ENCODE data around the gene POLR2B.
"Not testable (repeated sequence)": the region's sequence is repeated elsewhere in the genome, so short reads cannot be mapped to it uniquely, and the experiment has no call there.

The POLR2B gene

DNA sequence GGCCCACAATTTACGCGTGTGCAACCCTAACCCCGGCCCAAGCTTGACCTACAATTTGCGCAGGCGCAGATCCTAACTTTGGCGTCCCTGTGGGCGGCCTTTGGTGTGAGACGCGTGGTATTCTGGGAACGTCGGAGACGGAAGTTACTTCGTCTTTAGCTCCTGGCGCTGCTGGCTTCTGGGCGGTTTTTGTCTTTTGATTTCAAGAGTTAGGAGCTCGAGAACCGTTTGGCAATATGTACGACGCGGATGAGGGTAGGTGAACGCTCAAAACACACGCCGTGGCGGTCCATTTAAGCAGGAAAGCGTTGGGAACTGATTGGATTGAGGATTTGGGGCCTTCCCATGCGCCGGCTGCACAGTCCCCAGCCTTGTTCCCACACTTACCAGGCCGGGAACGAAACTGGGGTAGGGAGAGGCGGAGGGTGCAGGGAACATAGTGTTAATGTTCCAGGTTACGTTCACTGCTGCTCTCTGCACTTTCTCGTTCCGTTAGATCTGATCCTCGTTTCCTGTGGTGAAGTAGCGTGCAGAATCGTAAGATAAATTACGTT lies at the start of gene POLR2B:
POLR2B (plus strand) TSS at position 147 of the 554 bp plus-strand sequence; CDS start at position 237, 90 bp downstream.
- DNase-seq (ENCODE audit: low read depth) = peak; percentile 78

DNA sequence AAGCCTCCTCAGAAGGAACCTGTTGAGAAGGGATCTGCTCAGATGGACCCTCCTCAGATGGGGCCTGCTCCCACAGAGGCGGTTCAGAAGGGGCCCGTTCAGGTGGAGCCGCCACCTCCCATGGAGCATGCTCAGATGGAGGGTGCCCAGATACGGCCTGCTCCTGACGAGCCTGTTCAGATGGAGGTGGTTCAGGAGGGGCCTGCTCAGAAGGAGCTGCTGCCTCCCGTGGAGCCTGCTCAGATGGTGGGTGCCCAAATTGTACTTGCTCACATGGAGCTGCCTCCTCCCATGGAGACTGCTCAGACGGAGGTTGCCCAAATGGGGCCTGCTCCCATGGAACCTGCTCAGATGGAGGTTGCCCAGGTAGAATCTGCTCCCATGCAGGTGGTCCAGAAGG lies 48.1 kb upstream of the POLR2B start:
- no peak for DNase-seq (ENCODE audit: low read depth)

DNA sequence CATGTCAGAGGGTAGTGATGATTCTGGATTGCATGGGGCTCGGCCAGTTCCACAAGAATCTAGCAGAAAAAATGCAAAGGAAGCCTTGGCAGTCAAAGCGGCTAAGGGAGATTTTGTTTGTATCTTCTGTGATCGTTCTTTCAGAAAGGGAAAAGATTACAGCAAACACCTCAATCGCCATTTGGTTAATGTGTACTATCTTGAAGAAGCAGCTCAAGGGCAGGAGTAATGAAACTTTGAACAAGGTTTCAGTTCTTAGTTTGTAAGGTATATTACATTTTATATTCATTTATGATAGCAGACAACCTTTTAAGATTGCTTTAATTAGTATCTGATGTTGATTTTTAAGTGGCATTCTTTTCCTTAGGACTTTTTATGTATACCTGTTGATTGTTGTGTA lies 46.8 kb upstream of the POLR2B start:
- DNase-seq (ENCODE audit: low read depth) = no peak

DNA sequence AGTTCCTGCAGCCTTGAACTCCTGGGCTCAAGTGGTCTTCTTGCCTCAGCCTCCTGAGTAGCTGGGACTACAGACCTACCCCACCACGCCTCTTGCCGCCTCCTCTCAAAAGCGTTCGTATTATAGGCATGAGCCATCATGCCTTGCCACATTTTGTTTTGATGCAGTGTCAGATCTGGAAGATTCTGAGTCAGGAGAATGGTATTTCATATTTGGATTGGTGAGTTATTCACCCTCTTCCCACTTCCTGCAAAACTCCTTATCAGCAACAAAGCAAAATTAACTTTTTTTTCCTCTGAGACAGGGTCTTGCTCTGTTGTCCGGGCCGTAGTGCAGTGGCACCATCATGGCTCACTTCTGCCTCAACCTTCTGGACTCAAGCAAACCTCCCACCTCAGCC lies 41.4 kb upstream of the POLR2B start:
- peak; percentile 94 for DNase-seq (ENCODE audit: low read depth)

DNA sequence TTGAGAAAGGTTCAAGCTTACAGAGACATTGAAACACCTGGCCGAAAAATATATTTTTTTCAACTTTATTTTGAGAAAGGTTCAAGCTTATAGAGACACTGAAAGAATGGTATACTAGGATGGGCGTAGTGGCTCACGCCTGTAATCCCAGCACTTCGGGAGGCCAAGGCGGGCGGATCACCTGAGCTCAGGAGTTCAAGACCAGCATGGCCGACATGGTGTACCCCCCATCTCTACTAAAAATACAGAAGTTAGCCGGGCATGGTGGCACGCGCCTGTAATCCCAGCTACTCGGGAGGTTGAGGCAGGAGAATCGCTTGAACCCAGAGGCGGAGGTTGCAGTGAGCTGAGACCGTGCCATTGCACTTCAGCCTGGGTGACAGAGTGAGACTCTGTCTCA lies 38.9 kb upstream of the POLR2B start:
- DNase-seq (ENCODE audit: low read depth) = not testable (repeated sequence)

DNA sequence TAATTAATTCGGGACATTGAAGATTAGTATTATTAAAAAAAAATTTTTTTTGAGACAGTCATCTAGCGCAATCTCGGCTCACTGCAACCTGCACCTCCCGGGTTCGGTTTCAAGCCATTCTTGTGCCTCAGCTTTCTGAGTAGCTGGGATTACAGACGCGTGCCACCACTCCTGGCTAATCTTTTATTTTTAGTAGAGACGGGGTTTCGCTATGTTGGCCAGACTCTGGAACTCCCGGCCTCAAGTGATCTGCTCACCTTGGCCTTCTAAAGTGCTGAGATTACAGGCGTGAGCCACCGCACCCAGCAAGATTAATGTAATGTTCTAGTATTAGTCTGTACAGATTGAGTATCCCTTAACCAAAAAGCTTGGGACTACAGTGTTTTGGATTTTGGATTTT lies 38.3 kb upstream of the POLR2B start:
- DNase-seq (ENCODE audit: low read depth) = no peak

DNA sequence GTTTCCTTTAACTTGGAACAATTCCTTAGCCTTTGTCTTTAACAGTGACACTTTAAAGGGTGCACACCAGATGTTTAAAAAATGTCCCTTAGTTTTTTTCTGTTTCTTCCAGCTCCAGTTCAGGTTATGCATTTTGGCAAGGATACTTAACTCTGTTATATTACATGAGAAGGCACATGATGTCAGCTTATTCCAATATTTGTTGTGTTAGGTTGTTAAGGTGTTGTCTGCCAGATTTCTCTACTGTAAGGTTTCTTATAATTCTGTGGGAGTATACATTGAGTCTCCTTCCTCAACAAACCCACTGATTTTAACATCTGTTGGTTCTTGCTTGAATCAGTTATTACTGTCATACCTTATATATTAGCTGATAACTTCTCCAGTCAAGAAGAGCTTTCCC lies 37.7 kb upstream of the POLR2B start:
- DNase-seq (ENCODE audit: low read depth) = no peak

DNA sequence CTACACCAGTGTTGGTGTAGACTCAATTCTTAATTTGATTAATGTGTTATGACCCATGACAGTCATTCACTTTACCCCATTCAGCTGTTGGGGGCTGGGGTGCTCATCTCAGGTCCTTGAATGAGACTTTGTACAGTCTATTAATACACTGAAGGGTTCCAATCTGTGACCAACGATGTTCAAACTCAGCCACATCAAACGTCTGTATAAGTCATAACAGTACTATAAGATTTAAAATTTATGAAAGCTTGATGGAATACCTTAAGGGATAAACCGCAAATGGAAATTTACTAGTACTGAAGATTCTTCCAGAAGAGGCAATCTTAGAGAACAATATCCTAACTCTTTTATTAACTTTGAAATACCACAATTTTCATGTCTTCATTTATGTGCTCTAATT lies 37.3 kb upstream of the POLR2B start:
- DNase-seq (ENCODE audit: low read depth) = no peak

DNA sequence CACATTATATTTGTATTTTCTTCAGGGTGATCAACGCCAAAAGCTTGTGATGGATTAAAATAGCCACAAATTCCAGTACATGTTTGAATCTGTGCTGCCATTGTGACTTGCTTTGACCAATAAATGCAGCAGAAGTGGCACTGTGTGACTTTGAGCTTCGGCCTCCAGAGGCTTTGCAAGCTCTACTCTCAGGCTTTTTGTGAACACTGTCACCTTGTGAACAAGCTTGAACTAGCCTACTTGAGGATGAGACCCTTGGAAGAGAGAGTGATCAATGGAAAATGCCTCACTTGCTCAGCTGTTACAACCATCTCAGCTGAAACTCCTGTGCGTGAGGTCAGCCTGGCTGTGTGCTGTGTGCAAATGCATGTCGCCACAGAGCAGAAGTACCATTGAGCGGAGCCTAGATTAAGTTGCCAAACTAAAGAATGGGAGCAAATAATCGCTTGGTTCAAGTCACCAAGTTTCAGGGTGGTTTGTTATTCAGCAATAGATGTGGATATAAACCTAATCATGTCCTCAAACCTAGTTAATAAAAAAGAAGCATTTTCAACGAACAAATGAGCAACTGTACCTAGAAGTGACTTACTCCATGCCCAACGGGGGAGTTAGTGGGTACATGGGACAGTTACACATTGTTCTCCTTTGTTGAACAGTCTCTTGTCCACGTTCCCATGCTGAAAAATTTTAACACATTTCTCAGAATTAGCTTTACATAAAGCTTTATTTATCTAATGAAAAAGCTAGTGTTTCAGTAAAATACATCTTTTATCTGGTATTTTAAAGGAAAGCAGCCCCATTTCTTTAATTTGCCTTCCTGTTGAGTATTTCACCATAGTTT lies 24.8 kb upstream of the POLR2B start:
- DNase-seq (ENCODE audit: low read depth) = no peak

DNA sequence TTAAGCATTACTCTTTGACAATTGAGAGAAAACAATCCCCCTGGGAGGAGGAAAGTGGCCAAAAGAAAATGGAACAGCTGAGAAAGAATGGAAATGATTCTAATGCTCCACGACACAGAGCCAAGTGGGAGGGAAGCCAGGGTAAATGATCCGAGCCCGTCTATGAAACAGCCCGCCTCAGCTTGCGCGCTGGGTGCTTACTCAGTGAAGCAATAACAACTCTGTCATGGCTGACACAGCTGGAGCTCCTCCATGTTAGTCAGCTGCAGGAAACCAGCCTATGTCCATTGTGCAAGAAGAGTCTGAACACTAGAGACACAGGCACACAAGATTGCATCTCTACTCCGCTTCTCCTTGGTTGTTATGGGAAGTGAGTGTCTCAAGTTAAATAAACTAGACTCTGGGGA lies 20.6 kb upstream of the POLR2B start:
- DNase-seq (ENCODE audit: low read depth) = peak; percentile 85

DNA sequence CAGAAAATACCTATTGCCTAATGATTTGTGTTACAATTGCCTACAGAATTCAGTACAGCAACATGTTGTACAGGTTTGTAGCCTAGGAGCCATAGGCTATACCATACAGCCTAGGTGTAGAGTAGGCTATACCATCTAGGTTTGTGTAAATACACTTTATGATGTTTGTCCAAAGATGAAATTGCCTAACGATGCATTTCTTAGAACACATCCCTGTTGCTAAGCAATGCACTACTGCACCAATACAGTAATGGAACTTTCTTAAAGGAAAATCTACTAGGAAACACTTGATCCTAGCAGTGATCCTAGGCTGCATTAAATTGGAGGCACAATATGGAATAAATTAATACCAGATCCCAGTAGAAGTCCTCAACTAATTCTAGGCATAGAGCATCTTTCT lies 19.6 kb upstream of the POLR2B start:
- no peak for DNase-seq (ENCODE audit: low read depth)

DNA sequence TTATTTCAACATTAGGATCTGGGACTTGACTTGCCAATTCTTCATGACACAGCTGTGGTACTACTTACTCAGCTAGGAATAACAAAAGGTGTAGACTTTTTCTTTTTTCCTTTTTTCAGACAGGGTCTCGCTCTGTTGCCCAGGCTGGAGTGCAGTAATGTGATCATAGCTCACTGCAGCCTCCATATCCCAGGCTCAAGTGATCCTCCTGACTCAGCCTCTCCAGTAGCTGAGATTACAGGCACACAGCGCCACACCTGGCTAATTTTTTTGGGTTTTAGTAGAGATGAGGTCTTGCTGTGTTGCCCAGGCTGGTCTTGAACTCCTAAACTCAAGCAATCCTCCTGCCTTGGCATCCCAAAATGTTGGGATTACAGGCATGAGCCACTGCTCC lies 17.6 kb upstream of the POLR2B start:
- DNase-seq (ENCODE audit: low read depth) = no peak

DNA sequence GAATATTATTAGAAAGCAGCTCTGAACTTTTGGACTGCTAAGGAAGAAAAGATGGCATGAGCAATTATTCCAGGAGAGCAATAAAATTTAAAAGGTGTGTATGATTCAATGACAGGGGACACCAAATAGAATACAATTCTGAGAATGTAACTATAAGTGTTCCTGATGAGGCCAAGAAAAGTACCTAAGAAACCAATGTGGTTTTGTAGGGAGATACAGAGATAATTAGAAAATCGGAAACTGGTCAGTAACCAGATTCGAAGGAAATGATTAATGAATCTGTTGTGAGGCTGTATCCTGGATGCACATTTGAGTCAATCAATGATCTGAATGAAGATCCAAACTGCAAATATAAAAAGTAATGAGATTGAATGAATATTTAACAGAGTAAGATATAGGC lies 7.3 kb upstream of the POLR2B start:
- DNase-seq (ENCODE audit: low read depth) = no peak

DNA sequence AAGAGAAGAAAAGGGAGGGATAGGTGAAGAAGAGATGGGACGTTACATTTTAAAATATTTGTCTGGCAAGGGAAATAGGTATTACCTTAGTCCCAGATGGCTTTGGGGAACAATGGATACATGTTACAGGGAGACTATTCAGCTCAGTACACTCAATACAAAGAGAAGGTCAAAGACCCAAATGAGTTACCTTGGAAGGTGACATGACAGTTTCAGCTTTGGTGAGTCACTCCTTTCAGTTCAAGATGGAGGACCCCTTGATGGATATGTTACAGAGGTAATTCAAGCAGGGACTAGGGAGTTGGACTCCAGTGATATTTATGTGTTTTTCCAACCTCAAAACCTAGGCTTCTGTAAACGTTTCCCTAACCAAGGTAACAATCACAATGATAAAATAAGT lies 6.3 kb upstream of the POLR2B start:
- DNase-seq (ENCODE audit: low read depth) = no peak

DNA sequence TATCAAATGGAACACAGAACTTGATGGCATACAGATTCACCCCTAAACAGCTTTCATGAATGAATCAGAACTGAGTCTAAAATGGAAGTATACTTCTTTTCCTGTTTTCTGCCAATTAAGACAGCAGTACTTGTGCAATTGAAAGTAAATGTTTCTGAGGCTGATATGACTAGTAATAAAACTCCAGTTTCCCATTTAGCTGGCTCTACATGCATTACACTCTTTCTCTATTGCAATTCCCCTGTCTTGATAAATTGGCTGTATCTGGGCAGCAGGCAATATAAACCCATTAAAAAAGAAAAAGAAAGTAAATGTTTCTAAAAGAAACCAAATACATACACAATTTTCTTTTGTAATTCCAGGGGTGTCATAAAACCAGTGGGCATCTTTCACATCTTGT lies 5.9 kb upstream of the POLR2B start:
- no peak for DNase-seq (ENCODE audit: low read depth)

DNA sequence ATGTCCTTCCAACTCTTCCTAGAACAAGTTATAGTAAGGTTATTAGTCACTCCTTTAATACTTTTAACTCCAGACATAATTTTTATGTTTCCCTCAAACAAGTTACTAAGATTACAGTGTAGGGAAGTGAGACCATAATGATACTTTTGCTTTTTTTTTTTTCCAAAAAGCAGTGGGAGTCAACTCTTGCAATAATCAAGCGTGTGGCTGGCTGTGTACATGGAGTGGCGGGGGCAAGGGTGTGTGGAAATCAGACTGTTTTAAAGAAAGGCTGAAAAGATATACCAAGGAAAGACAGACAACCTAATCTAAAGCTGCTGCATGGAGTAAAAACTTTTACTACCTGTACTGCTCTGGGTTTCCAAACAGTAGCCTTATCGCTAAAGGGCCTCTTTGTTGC lies 5.4 kb upstream of the POLR2B start:
- no peak for DNase-seq (ENCODE audit: low read depth)

DNA sequence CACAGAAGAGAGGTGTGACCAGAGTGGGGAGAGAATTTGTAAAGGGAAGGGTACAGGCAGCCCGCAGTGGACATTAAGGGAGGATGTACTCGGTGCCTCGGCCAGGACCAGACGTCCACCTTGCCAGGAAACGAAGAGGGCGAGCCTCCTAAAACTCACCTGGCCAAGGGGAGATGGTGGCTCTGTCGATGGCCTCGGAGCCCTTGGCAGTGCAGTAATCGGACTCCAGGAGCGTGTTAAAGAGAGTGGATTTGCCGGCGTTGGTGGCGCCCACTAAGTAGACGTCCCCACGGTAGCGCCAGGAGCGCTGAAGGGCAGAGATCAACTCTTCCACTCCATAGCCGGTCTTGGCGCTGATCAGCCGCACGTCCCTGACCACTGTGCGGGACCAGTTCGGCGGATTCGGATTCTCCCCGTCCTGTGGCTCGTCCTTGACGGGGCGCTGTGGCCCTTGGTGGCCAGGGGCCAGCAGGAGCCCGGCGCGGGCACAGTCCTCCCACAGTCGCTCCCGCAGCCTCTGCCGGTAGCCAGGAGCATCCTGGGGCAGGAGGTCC lies 2.3 kb upstream of the POLR2B start:
- no peak for DNase-seq (ENCODE audit: low read depth)

DNA sequence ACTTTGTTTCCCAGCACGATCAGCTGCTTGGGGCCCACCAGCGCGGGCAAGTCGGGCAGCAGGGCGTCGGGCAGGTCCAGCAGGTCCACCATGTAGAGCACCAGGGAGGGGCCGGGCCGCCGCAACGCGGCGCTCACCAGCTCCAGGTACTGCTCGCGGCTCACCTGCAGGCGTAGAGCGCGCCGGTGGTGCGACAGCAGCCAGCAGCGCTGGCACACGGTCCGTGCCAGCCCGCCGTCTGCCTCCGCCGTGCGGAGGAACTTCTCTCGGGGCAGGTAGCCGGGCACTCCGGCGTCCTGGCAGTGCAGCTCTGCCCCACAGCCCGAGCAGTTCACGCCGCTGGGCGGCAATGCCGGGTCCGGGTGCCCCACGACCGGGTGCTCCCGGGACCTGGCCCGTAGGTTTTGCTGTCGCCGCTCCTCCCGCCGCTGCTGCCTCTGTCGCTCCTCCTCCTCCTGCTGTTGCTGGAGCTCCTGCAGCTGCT lies 1.8 kb upstream of the POLR2B start:
- DNase-seq (ENCODE audit: low read depth) = no peak

DNA sequence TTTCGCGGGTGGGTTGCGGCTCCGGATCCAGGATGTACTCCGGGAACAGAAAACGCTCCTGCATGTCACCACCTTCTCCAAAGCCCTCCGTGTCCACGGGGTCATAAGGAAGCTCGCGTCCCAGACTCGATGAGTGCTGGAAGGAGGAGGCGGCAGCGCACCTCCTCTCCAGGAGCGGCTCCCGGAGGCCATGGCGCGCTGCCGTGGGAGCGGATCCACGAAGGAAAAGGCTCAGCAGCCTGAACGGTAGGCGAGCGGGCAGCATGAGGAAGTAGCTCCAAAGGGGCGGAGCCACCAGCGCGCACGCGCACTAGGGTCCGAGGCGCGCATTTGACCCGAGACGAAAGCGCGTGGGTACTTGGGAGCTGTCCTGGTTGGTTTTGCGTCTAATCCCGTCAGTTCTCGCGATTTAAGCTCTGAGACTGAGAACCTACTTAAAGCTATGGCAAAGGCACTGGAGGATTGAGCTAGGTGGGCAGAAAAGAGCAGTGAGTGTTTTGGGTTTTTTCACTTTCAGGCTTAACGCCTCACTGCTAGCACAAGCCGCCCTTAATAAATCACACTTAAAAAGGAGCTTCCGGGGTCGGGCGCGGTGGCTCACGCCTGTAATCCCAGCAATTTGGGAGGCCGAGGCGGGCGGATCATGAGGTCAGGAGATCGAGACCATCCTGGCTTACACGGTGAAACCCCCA lies 1.2 kb upstream of the POLR2B start, which contains the start of gene NOA1:
NOA1 (minus strand) TSS at position 286 of the 692 bp plus-strand sequence; CDS start at position 265, 21 bp downstream.
- peak; percentile 94 for DNase-seq (ENCODE audit: low read depth)

DNA sequence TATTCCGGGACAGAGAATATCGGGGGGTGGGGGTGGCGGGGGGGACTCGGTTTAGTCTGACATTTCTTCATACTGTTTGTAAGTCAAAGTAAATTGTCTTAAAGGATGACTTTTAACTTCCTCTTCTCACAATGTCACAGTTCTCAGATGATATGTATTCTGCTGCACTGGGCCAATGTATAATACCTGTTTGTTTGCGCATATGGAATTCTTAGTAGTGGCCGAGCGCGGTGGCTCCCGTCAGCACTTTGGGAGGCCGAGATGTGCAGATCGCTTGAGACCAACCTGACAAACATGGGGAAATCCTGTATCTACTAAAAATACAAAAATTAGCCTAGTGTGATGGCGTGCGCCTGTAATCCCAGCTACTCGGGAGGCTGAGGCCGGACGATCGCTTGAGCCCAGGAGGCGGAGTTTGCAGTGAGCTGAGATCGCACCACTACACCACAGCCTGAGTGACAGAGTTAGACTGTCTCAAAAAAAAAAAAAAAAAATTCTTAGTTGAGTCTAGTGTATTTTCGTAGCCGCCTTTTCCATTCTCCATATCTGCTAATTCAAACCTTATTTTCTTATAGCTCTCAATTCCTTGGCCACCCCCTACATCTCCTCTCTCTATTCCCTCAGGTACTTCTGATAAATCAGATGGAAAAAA lies 851 bp downstream of the POLR2B start:
- DNase-seq (ENCODE audit: low read depth) = no peak

DNA sequence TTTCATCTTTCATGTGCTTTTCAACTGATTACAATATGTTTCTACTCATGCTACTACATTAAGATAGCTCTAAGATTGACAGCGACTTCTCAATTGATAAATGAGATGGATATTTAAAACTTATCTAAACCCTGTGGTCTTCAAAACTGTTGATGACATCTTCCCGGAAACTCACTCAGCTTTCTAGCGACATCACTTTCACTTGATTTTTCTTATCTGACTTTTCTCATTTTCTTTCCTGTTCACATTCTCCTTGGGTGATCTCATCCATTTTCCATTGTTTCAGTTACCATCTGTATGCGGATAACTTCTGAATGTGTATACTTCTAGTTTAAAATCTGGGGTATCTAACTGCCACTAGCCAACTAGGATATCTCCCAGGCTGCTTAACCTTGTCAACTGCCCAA lies 3.1 kb downstream of the POLR2B start:
- DNase-seq (ENCODE audit: low read depth) = peak; percentile 38

DNA sequence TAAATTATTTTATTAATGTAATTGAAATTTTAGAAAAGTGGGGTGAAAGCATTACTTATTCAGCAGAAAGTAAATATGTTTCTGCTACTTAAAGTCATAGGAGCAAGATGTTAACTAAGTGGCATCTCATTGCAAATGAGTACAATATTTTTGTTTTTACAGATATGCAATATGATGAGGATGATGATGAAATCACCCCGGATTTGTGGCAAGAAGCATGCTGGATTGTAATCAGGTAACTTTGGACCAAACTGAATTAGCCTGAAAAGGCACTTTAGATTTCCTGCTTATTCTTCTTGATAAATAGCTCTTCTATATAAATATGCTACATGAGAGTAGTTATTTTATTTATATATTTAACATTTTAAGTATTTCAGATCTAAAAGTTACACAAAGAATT lies 7.5 kb downstream of the POLR2B start:
- no peak for DNase-seq (ENCODE audit: low read depth)

All from HS-5 (cell line).